Liver (tissue), 9 donors: ENCODE data around the gene FAM219A. TPM values are rescaled to one million over a fixed set of nuclear protein-coding genes. Genes with fewer than 3 reads are reported as not detected.

ENCODE experiments used
- DNase-seq: peaks from one replicate; pipeline ENCODE4 v3.0.0-alpha.2; 2017; ENCODE audit warnings: low spot score
- H3K27ac ChIP-seq, 2 donors: one replicate each; pipeline ENCODE4 v1.7.0; 2013; ENCODE audit warnings: inconsistent platforms in 2 of 2, low read length in 2 of 2, control low read depth in 1 of 2, low read depth in 1 of 2, mild to moderate bottlenecking in 1 of 2
- H3K27me3 ChIP-seq, 4 donors: one replicate each; pipeline versions ENCODE4 v1.6.1 to v1.7.0; 2013; ENCODE audit warnings: low read length in 3 of 4, inconsistent platforms in 1 of 4, mild to moderate bottlenecking in 1 of 4, moderate library complexity in 1 of 4; ENCODE audit not compliant: control insufficient read depth in 4 of 4, insufficient read depth in 4 of 4
- H3K36me3 ChIP-seq, 4 donors: one replicate each; pipeline versions ENCODE4 v1.6.1 to v1.7.0; 2013; ENCODE audit warnings: low read length in 3 of 4, mild to moderate bottlenecking in 3 of 4, low read depth in 1 of 4, moderate library complexity in 1 of 4; ENCODE audit not compliant: control insufficient read depth in 4 of 4, insufficient read depth in 3 of 4
- H3K4me1 ChIP-seq, 4 donors: one replicate each; pipeline versions ENCODE4 v1.6.1 to v1.7.0; 2013; ENCODE audit warnings: low read length in 3 of 4, mild to moderate bottlenecking in 3 of 4, moderate library complexity in 1 of 4; ENCODE audit not compliant: control insufficient read depth in 4 of 4, insufficient read depth in 4 of 4
- H3K4me3 ChIP-seq, 3 donors: one replicate each; pipeline versions ENCODE4 v1.6.1 to v1.7.0; 2013; ENCODE audit warnings: low read length in 3 of 3, control low read depth in 1 of 3, low read depth in 1 of 3, mild to moderate bottlenecking in 1 of 3
- H3K9ac ChIP-seq, 2 donors: one replicate each; pipeline ENCODE4 v1.7.0; 2013; ENCODE audit warnings: low read length in 2 of 2, mild to moderate bottlenecking in 2 of 2, moderate library complexity in 2 of 2, control low read depth in 1 of 2, low read depth in 1 of 2
- H3K9me3 ChIP-seq, 4 donors: one replicate each; pipeline versions ENCODE4 v1.6.1 to v1.7.0; 2013; ENCODE audit warnings: low read length in 3 of 4; ENCODE audit not compliant: control insufficient read depth in 4 of 4
- ATF3 ChIP-seq: IDR thresholded peaks from 2 replicates; pipeline ENCODE4 v1.6.1; 2016; ENCODE audit warnings: antibody characterized with exemption
- CTCF ChIP-seq: fragments of 150-350 bp; IDR thresholded peaks from 2 replicates; pipeline ENCODE4 v1.5.1; 2017; ENCODE audit warnings: improper control_type of control experiment, low read depth, low read length; ENCODE audit not compliant: missing input control
- EGR1 ChIP-seq, 2 donors: IDR thresholded peaks; 2 replicates each; pipeline ENCODE4 v1.6.1; 2016 to 2018; ENCODE audit warnings: antibody characterized with exemption in 2 of 2, low read depth in 2 of 2
- FOXA1 ChIP-seq: IDR thresholded peaks from 2 replicates; pipeline ENCODE4 v1.6.1; 2016; ENCODE audit warnings: antibody characterized with exemption
- FOXA2 ChIP-seq: IDR thresholded peaks from 2 replicates; pipeline ENCODE4 v1.6.1; 2016; ENCODE audit warnings: antibody characterized with exemption
- GABPA ChIP-seq, 2 donors: IDR thresholded peaks in 1 of 2; conservative IDR thresholded peaks in 1 of 2; 2 replicates each; pipeline ENCODE4 v1.6.1; 2016; ENCODE audit warnings: antibody characterized with exemption in 2 of 2, mild to moderate bottlenecking in 1 of 2, moderate library complexity in 1 of 2
- HNF4A ChIP-seq, 2 donors: conservative IDR thresholded peaks; 2 replicates each; pipeline ENCODE4 v1.6.1; 2016; ENCODE audit warnings: antibody characterized with exemption in 2 of 2, mild to moderate bottlenecking in 2 of 2
- HNF4G ChIP-seq: IDR thresholded peaks from 2 replicates; pipeline ENCODE4 v1.6.1; 2016; ENCODE audit warnings: antibody characterized with exemption
- JUND ChIP-seq, 2 donors: IDR thresholded peaks; 2 replicates each; pipeline ENCODE4 v1.6.1; 2016; ENCODE audit warnings: antibody characterized with exemption in 2 of 2
- MAX ChIP-seq: IDR thresholded peaks from 2 replicates; pipeline ENCODE4 v1.6.1; 2016; ENCODE audit warnings: antibody characterized with exemption
- NR2F2 ChIP-seq: IDR thresholded peaks from 2 replicates; pipeline ENCODE4 v1.6.1; 2016; ENCODE audit warnings: antibody characterized with exemption
- RAD21 ChIP-seq, 2 donors: IDR thresholded peaks; 2 replicates each; pipeline ENCODE4 v1.6.1; 2016; ENCODE audit warnings: antibody characterized with exemption in 2 of 2, mild to moderate bottlenecking in 2 of 2
- RXRA ChIP-seq, 2 donors: IDR thresholded peaks; 2 replicates each; pipeline ENCODE4 v1.6.1; 2017 to 2018; ENCODE audit warnings: antibody characterized with exemption in 2 of 2, mild to moderate bottlenecking in 1 of 2
- SP1 ChIP-seq: IDR thresholded peaks from 2 replicates; pipeline ENCODE4 v1.6.1; 2018; ENCODE audit warnings: antibody characterized with exemption, mild to moderate bottlenecking
- TAF1 ChIP-seq: conservative IDR thresholded peaks from 2 replicates; pipeline ENCODE4 v1.6.1; 2016; ENCODE audit warnings: antibody characterized with exemption, mild to moderate bottlenecking
- YY1 ChIP-seq: IDR thresholded peaks from 2 replicates; pipeline ENCODE4 v1.6.1; 2016; ENCODE audit warnings: antibody characterized with exemption, mild to moderate bottlenecking
- WGBS: extraction: QIAGEN DNeasy Blood & Tissue Kit; methylation state at CpG from one replicate; pipeline ENCODE4 v1.1.7; 2013; 5-methylcytosine and 5-hydroxymethylcytosine counted together
- polyA plus RNA-seq, 2 donors: library from polyadenylated mRNA; stranded (reverse) in 1 of 2; unstranded in 1 of 2; fragments of 200-250 nt in 1 of 2; fragments of >200 nt in 1 of 2; fragmentation: Nextera tagmentation in 1 of 2; extraction: Ambion mirVana in 1 of 2; gene quantifications; one replicate each; pipeline versions ENCODE4 v1.2.1 to v1.2.3, GENCODE V29; 2013 to 2015
- total RNA-seq, 2 donors: library from RNA; depleted of rRNA; stranded (reverse); fragments of >200 nt; gene quantifications; one replicate each; pipeline ENCODE4 v1.2.3, GENCODE V29; 2014
- TF ChIP-seq, protein P1 (sequence below): IDR thresholded peaks from 2 replicates; pipeline ENCODE4 v1.6.1; 2016; ENCODE audit warnings: antibody characterized with exemption
- TF ChIP-seq, protein P2 (sequence below): IDR thresholded peaks from 2 replicates; pipeline ENCODE4 v1.6.1; 2016; ENCODE audit warnings: antibody characterized with exemption, mild to moderate bottlenecking
- donor health status: healthy.
- donor health status: healthy.
- donor health status: healthy.
- donor health status: healthy.
- donor health status: healthy.

The FAM219A gene
- total and polyA plus RNA-seq, 4 donors: 1.6 to 3.6 (median 2.4) TPM

DNA sequence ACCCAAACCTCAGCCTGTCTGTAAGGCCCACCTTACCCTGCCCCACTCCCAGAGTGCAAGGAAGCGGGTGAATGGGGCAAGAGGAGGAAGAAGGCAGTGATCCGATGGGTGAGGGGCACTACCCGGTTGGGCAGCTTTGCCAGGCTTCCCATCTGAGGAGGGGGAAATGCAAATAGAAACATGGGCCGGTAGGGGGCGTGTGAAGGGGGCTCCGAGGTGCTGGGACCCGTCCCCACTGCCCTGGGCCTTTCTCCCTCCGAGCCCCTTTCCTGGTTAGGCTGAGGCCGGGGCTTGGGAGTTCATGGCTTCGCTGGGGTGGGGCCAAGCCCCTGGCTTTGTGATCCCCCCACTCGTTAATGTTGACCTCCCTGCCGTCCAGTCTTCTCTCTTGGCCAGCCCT lies 58.1 kb downstream of the FAM219A start:
- H3K4me3 ChIP-seq: no peak overlapping the region
- WGBS: 89% methylated on average over 12 of the region's 12 CpGs
- no peak for DNase-seq

More for the DNA sequence above, 58.1 kb downstream of the FAM219A start:
- Histone ChIP-seq H3K27me3 (no peaks in the 10 kb centered on the region), H3K9me3 (no peaks in the 10 kb centered on the region), H3K9ac (no peak overlapping the region), H3K4me1 (peaks cover 0 to 6% (median 5%) of the 10 kb centered on the region in 4 donors), H3K36me3 (peaks cover 0 to 7% (median 6%) of the 10 kb centered on the region in 4 donors), H3K27ac (no peak overlapping the region)
- TF ChIP-seq ATF3 (no peak), RXRA (IDR thresholded peaks at IDR 0.05) (no peak), SP1 (no peak), FOXA1 (no peak), NR2F2 (no peak), HNF4A (conservative IDR thresholded peaks at IDR 0.05) (no peak), JUND (IDR thresholded peaks at IDR 0.05) (no peak), FOXA2 (no peak), GABPA (IDR thresholded peaks at IDR 0.05 in 1 of 2, conservative IDR thresholded peaks at IDR 0.05 in 1 of 2) (no peak), RAD21 (IDR thresholded peaks at IDR 0.05) (no peak), YY1 (no peak), CTCF (no peak), EGR1 (IDR thresholded peaks at IDR 0.05; ENCODE audit: low read depth in 2 of 2) (no peak), MAX (no peak), TAF1 (no peak), HNF4G (no peak)
- TF ChIP-seq, protein P1, sequence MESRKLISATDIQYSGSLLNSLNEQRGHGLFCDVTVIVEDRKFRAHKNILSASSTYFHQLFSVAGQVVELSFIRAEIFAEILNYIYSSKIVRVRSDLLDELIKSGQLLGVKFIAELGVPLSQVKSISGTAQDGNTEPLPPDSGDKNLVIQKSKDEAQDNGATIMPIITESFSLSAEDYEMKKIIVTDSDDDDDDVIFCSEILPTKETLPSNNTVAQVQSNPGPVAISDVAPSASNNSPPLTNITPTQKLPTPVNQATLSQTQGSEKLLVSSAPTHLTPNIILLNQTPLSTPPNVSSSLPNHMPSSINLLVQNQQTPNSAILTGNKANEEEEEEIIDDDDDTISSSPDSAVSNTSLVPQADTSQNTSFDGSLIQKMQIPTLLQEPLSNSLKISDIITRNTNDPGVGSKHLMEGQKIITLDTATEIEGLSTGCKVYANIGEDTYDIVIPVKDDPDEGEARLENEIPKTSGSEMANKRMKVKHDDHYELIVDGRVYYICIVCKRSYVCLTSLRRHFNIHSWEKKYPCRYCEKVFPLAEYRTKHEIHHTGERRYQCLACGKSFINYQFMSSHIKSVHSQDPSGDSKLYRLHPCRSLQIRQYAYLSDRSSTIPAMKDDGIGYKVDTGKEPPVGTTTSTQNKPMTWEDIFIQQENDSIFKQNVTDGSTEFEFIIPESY: no peak
- TF ChIP-seq, protein P2, sequence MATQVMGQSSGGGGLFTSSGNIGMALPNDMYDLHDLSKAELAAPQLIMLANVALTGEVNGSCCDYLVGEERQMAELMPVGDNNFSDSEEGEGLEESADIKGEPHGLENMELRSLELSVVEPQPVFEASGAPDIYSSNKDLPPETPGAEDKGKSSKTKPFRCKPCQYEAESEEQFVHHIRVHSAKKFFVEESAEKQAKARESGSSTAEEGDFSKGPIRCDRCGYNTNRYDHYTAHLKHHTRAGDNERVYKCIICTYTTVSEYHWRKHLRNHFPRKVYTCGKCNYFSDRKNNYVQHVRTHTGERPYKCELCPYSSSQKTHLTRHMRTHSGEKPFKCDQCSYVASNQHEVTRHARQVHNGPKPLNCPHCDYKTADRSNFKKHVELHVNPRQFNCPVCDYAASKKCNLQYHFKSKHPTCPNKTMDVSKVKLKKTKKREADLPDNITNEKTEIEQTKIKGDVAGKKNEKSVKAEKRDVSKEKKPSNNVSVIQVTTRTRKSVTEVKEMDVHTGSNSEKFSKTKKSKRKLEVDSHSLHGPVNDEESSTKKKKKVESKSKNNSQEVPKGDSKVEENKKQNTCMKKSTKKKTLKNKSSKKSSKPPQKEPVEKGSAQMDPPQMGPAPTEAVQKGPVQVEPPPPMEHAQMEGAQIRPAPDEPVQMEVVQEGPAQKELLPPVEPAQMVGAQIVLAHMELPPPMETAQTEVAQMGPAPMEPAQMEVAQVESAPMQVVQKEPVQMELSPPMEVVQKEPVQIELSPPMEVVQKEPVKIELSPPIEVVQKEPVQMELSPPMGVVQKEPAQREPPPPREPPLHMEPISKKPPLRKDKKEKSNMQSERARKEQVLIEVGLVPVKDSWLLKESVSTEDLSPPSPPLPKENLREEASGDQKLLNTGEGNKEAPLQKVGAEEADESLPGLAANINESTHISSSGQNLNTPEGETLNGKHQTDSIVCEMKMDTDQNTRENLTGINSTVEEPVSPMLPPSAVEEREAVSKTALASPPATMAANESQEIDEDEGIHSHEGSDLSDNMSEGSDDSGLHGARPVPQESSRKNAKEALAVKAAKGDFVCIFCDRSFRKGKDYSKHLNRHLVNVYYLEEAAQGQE: no peak
